ENCODE data around the gene ITIH5.
A peak's percentile ranks its signal among the peaks of the same experiment; 100 is the strongest.
"Not testable (repeated sequence)": the region's sequence is repeated elsewhere in the genome, so short reads cannot be mapped to it uniquely, and the experiment has no call there.

Gene ITIH5

DNA sequence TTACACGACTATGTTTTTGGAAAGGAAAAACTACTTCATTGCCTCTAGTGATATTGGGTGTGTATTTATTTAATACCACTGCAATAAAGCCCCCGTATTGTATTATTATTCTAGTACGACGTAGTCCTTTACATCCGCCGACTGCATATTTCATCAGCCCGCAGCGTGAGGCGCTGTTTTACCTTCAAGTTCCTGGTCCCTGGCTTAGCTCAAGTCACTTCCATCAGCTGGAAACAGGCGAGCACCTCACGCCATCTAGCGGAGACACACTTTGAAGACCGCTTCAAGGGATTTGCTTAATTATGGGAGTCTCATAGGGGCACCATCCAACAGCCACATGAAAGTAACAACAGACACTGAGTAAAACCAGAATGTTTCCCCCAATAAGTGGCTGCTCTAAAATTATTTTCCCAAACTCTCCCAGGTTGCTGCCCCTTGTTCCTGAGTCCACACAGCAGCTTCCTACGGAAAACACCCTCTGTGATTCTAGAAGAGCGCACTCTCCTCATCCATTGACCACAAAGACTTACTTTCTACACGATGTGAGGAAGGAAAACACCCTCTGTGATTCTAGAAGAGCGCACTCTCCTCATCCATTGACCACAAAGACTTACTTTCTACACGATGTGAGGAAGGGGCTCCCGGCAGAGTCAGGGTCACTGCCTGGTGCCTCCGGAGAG, 20.6 kb upstream of the ITIH5 start:
- peak; percentile 92 for DNase-seq (ENCODE audit: low read depth, low spot score)

DNA sequence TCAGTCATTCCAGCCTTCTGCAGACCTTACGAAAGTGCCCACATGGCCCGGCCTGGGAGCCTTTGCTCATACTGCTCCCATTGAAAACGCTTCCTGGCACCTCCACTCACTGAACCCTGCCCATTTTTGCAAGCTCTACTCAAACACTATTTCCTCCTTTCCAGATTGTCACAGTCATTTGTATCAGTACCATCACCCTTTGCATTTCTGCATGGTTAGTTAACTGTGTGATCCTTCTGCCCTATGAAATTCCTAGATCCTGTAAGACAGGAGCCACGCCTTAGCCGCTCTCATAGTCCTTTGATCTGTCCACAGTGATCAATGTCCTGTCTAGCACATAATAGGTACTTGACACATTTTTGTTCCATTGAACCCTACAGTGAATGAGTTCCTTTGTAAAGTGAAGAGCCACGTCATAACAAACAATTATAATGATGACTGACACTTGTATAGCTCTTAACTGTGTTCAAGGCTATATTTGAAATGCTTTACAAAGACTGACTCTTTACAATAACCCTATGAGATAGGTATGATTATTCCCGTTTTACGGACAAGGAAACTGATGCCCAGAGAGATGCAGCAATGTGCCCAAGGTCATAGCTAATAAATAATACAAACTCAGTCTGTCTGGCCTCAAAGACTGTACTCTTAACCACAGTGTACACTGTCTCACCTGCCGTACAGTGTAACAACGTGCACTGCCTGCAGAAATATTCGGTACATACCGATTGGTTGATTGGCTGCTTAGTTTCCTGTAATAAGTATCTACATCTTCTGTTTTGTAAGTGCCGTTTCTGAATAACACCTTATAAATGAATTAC, 19.8 kb upstream of the ITIH5 start:
- no peak for DNase-seq (ENCODE audit: low read depth, low spot score)

DNA sequence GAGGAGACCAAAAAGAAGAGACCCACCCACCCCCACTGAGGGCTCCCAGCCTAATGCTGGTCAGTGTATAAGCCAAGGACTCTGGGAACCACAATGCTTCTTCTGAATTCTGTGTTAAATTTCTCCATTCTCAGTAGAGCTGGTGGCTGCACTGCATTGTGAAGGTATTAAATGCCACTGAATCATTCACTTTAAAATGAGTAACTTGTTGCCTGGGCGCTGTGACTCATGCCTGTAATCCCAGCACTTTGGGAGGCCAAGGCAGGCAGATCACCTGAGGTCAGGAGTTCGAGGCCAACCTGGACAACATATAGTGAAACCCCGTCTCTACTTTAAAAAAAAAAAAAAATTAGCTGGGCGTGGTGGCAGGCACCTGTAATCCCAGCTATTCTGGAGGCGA, 13.3 kb upstream of the ITIH5 start:
- not testable (repeated sequence) for DNase-seq (ENCODE audit: low read depth, low spot score)

DNA sequence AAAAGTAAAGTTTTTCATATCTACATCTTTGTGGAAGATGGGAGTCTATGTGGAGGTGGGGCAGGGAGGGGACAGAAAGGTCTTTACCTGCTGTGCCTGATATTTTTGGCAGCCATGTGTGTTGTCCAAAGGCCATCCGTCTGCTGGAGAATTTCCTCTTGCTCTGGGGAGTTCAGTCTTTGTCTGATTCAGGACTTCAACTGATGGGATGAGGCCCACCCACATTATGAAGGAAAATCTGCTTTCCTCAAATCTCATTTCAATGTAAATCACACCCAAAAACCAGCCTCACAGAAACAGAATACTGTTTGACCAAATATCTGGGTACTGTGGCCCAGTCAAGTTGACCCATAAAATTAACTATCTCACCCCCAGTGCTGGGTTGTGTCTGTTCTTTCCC, 12.5 kb upstream of the ITIH5 start:
- DNase-seq (ENCODE audit: low read depth, low spot score), result no peak

DNA sequence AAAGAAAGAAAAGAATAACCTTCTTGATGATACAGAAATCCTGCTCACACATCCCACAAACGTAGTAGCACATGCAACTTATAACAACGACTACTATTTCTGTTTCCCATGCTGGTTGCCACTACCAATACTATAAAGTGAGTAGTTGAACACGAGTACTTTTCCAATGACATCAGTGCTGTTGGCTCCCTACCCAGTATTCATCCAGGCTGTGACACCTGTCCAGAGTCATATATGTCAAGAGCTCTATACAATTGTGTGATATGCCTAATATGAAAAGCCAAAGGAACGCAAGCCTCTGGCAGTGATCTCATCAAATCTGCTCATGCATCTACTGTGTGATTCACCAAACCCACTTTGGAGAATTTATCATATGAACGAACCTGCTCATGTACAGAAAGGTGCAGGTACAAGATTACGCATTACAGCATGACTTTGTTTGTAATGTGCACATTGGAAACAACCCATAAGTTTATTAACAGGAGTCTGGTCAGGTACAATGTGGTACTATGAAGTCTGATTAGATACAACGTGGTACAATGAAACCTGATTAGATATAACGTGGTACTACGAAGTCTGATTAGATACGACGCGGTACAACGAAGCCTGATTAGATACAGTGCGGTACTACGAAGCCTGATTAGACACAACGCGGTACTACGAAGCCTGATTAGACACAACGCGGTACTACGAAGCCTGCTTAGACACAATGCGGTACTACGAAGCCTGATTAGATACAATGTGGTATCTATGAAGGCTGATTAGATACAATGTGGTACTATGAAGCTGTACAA, 5.8 kb upstream of the ITIH5 start:
- DNase-seq (ENCODE audit: low read depth, low spot score), result no peak

DNA sequence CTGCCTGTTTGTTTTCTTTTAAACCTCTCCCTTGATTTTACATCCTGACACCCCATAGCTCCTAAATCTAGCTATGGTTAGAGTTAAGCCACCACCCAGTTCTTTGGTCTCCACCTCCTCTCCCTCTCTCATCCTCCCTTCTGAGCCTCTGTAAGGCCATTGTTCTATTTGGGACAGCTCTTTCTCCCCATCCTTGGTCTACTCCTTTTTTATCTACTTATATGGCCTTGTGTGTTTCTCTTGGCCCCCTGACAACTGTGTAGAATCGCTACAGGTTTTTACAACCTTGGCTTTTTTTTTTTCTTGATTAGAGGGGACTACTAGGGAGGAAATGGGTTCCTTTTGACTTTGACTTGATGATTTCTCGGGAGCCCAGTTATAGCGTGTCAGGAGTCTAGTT, 3.4 kb upstream of the ITIH5 start:
- DNase-seq (ENCODE audit: low read depth, low spot score), result no peak

DNA sequence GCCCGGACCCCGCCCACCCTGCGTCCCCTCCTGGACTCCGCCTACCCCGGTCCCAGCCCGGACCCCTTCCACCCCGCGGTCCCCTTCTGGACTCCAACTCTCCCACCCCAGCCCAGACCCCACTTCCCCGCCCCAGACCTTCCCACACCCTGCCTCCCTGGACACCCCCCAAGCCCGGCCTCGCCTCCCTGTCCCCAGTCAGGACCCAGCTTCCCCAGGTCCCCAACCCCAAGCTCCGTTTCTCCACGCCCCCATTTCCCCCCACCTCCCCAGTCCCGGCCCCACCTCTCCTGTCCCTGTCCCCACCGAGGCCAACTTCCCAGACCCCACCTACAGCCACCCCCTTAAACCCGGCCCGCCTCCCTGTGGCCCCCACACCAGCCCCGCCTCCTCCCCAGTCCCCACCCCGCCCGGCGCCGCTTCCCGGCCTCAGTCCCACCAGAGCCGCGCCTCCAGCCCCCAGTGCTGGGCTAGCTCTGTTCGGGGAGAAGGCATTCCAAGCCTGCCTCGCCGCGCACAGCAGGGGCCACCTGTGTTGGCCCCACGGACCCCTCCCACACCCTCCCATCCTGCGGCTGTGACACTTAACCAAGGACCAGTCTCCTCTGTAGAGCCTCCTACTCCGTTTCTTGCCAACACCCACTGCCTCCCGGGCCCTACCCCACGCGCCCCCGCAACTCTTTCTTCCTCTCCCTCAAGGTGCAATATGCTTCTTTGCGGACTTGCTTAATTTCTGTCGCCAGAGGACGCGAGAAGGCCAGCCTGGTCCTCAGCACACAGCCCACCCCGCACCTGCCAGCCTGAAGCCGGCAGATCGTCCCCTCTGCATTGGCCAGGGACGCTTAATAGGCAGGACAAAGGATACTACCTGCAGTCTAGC, 736 bp upstream of the ITIH5 start:
- DNase-seq (ENCODE audit: low read depth, low spot score), result no peak

DNA sequence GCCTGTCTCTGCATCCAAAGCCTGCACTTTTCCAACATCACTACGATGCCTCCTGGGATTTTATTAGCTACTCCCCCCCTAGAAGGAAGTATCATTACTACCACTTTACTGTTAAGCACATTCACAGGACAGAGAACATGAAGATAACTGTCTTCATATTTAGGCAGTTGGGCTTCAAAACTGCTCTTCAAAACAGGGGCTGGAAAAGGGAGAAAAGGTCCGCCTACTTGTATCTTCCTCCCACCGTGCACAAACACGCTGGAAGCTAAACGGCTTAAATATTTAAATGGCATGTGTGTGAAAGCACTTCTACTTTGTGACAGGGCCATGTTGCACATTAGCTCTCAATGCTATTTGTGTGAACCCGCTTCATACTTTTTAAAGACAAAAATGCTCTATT, 999 bp downstream of the ITIH5 start:
- DNase-seq (ENCODE audit: low read depth, low spot score), result no peak

DNA sequence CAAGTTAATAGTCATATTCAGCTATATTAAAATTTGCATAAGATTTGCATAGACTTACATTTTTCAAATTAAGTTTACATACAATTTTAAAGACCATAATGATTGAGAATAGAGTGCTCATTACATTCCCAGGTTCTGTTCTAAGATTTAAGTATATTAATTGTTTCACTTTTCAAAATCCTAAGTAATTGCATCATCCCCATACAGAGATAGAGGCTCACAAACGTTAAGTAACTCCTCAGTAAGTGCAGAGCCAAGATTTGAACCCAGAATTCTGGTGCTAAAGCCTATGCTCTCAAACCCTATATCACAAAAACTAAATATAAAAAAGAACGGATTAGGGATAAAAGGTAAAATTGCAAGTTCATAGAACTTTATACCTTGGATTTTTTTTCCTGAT, 2.1 kb downstream of the ITIH5 start:
- no peak for DNase-seq (ENCODE audit: low read depth, low spot score)

DNA sequence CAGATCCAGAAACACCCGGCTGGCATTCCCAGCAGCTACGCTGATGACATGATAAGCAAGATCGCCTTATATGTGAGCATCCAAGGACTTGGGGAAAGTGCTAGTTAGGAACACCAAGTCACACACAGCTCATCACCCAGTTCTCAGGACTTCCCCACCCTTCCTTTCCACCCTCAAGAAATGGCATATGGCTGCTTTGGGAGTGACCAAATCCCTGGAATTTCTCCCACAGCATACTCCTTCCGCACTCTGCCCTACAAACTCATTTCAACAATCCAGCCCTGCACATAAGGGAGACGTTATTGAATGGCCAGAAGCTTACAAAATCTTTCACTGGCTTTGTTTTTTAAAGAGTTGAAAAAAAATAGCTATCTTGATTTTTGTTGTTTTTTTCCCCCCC, 4.2 kb downstream of the ITIH5 start:
- DNase-seq (ENCODE audit: low read depth, low spot score), result no peak

DNA sequence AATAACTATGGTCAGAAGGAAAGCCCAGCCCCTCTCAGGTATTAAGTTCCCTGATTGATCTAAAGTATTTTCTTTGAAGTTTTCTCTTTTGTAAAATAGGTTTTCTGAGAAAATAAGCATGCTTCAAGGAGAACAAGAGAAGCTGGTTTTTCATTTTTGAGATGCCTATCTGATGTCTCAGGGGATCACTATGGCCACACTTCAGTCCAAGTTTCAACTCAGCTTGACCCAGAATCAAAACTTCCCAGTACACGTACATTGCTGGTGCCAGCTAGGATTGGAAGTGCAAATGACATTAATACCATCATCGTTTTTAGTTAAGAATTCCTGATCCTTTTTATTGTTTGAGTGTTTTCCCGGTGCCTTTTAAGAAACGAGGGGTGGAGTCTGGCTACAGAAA, 7.2 kb downstream of the ITIH5 start:
- DNase-seq (ENCODE audit: low read depth, low spot score), result peak; percentile 54

DNA sequence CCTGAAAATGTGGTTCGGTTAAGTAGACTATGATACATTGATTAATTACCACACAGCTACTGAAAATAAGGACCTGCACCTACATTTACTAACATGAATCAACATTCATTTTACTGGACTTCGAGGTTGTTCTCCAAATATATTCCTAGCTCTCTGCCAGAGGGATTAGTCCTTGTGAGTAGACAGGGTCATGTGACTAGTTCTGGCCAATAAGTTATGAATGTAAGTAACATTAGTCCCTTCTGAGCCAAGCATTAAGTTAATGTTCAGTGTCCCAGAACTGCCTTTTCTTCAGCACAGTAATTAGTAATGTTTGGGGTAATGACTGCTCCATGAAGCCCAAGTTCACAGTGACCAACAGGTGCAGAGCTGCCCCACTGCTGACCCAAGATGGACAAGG, 9.2 kb downstream of the ITIH5 start:
- no peak for DNase-seq (ENCODE audit: low read depth, low spot score)

DNA sequence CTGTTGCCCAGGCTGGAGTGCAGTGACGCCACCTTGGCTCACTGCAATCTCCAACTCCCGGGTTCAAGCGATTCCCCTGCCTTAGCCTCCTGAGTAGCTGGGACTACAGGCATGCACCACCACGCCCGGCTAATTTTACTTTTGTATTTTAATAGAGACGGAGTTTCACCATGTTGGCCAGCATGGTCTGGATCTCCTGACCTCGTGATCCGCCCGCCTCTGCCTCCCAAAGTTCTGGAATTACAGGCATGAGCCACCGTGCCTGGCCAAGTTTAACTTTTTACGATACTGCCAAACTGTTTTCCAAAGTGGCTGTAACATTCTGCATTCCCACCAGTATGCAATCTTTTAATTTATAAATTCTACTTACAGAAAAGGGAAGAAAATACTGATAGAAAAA, 9.7 kb downstream of the ITIH5 start:
- not testable (repeated sequence) for DNase-seq (ENCODE audit: low read depth, low spot score)

DNA sequence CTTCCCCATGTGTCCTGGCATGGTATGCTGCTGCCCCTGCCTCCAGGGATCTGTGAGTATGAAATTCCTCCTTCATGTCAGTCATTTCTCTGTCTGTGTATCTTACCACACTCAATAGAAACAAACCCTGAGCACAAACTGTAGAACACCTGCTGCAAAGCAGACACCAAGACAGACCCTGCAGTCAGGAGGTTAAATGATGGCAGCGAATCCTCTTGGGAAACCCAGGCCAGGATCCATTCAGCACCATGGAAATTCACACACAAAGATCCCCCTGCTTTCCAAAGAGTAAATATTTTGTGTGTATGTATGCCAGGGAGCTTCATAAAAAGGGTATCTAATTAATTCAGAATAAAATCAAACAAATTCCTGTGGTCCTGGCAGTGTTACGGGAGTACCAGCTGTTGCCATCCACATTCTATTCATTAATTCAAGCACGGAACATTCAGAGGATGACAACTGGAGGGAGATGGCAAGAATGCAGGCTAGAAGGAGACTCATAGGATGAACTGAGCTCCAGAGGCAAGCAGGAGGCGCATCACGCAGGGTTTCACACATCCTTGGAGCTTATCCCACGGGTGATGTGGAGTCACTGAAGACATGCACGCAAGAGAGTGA, 14.8 kb downstream of the ITIH5 start:
- peak; percentile 23 for DNase-seq (ENCODE audit: low read depth, low spot score)

DNA sequence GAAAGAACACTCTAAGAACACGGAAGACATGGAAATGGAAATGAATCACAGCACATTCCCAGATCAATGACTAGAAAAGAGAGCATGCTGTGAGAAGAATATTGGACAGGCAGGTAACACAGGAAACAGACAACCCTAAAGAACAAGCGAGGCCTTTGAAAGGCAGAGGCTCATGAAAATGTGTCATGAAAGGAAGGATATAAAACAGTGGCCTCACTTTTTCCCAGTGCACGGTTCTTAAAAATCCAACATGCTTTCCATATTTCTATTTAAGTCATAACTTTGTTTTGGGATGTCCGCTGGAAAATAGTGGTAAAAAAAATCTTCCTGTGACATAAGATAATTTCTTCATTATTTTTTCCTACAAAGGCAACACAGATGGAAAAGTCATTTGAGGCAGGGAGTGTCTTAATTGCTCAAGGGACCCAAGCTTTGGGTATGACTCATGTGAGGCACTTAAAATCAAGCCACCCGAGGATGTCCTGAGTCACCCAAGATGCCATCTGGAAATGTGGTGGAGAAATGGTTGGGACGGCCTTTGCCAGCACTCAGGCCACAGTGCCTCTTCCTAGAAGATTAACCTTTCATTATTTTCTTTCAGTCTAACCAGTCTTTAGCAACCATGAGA, 17.0 kb downstream of the ITIH5 start:
- no peak for DNase-seq (ENCODE audit: low read depth, low spot score)

DNA sequence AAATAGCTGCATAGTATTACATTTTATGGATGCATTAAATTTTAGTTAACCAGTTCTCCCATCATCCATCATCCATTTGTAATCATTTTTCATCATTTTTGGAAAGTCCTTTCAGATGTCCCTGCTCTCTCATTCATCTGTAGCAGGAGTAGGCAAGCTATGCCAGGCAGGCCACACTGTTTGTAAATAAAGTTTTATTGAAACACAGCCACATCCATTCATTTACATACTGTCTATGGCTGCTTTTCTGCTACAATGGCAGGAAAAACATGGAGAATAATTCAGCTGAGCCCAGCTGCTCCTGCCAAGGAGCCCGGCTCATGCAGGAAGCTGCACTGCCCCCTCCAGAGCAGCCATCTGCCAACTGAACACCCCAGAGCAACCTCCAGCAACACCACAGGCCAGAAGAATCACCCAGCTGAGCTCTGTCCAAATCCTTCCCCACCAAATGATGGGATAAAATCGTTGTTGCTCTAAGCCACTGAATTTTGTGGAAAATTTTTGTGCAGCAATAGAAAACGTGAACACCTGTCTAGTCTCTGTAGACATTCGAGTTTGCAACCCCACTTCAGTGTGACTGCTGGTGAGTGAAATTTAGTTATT, 19.6 kb downstream of the ITIH5 start:
- DNase-seq (ENCODE audit: low read depth, low spot score), result no peak

DNA sequence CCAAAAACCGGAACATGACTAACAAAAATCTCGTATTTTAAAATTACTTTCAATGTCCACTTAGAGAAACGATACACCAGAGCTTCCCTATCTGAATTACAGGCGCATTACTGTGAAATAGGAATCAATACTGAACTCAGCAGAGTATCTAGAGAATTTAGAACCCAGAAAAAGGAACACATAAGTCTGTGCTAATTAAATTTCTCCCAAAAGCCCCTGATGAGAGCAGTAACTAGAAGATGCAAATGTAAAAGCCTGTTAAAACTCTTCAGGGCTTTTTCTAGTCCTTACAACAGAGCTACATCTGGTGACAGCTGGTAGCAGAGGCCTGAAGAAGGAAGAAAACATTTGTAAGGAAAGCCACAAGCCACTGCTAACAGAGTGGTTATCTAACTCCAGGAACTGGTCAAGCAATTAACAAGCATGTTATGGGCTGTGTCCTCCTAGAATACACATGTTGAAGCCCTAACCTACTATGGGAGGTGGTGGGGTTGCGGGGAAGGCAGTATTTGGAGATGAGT, 24.2 kb downstream of the ITIH5 start:
- DNase-seq (ENCODE audit: low read depth, low spot score), result no peak

DNA sequence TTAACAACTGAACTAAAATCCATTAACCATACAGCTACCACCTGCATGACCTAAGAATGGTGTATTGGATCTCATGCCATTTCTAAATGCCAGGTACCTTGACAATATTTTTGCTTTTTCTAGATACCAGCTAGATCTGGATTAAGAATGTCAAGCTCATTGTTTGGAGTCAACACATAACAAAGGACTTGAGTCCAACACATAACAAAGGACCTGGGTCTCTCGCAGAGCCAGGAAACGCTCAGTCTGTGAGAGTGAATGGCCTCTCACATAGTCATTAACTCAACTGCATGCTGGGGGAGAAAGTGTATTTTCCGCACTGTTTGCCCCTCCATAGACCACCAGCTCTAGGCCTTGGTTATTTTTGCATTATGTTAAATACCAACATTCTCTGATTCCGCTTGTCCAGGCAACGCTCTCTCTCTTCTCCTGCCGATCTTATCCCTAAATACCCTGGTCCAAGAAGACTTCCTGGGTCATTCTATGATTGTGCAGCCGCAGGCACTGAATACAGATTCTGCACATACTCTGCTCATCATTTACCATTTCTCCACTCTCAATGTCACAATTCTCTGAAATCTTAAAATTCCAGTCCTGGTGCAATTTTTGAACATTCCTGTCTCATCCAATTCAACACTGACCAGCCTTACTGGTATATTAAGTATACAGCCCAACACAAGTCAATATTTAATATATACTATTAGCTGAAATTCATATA, 31.2 kb downstream of the ITIH5 start:
- DNase-seq (ENCODE audit: low read depth, low spot score), result no peak

DNA sequence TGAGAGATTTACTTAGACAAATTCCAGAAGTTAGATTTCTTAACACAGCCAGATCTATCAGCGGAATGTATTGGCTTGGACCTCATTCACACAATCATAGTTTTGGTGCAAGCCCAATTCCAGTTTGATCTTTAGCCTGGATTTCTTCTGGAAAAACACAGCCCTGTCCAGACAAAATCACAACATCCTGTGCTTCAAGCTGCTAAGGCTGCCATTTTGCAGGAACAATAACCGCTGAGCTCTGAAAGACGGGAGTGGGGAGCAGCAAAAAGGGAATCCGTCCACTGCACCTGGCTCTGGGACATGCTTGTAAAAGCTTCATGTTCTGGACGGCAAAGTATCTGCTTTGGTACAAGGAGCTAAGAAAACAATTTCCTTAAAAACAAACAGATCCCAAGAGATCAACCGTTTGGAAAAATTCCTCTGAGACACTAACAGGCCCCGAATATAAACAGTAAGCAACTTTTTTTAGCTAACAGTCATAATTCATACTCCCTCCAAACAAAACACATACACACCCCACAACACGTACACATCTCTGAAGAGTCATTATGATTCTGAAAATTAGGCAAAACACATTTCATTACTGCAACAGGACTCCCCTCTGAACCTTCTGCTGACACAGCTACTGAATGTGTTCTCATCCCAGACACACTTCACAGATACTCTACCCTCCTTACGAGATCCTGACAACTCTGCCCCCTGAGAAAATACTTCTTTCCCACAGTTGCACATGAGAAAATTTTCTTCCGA, 32.4 kb downstream of the ITIH5 start:
- DNase-seq (ENCODE audit: low read depth, low spot score), result no peak
